Large intestine (tissue), 12 donors: ENCODE measurements around the gene AQP11. TPM values are rescaled to one million over a fixed set of nuclear protein-coding genes. Genes with fewer than 3 reads are reported as not detected.
A peak's percentile ranks its signal among the peaks of the same experiment; 100 is the strongest.
"Not testable (repeated sequence)": the region's sequence is repeated elsewhere in the genome, so short reads cannot be mapped to it uniquely, and the experiment has no call there.

Source experiments
- DNase-seq, 2 donors: peaks; one replicate each; pipeline versions ENCODE4 v3.0.0 to v3.0.0-alpha.2; 2013
- H3K27ac ChIP-seq: one replicate; pipeline ENCODE4 v1.5.1; 2013; ENCODE audit warnings: low read length
- H3K27me3 ChIP-seq: 2 replicates; pipeline ENCODE4 v1.6.1; 2013; ENCODE audit warnings: low read length; ENCODE audit not compliant: control insufficient read depth, insufficient read depth
- H3K36me3 ChIP-seq: 2 replicates; pipeline ENCODE4 v1.6.1; 2013; ENCODE audit warnings: low read length; ENCODE audit not compliant: control insufficient read depth, insufficient read depth
- H3K4me1 ChIP-seq: one replicate; pipeline ENCODE4 v1.6.1; 2013; ENCODE audit warnings: low read length; ENCODE audit not compliant: control insufficient read depth, insufficient read depth
- H3K4me3 ChIP-seq: one replicate; pipeline ENCODE4 v1.5.1; 2013; ENCODE audit warnings: low read length
- H3K9me3 ChIP-seq: one replicate; pipeline ENCODE4 v1.6.1; 2013; ENCODE audit warnings: mild to moderate bottlenecking, low read depth, low read length, moderate library complexity; ENCODE audit not compliant: control insufficient read depth
- WGBS: methylation state at CpG from one replicate; pipeline ENCODE4 v1.1.5; 2013; ENCODE audit warnings: low lambda C conversion rate; ENCODE audit not compliant: insufficient coverage; 5-methylcytosine and 5-hydroxymethylcytosine counted together
- long read RNA-seq, 11 donors: transcript quantifications; one replicate each; lab custom pipeline, GENCODE V29; 2026
- polyA plus RNA-seq: library from polyadenylated mRNA; unstranded; fragments of 120-200 nt; gene quantifications from one replicate; pipeline ENCODE4 v1.2.1, GENCODE V29; 2013

The AQP11 gene, protein sequence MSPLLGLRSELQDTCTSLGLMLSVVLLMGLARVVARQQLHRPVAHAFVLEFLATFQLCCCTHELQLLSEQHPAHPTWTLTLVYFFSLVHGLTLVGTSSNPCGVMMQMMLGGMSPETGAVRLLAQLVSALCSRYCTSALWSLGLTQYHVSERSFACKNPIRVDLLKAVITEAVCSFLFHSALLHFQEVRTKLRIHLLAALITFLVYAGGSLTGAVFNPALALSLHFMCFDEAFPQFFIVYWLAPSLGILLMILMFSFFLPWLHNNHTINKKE
- polyA plus RNA-seq = 18.1 TPM
- long read RNA-seq, donor 1, transcript AQP11-201 (3 exons, 2,152 nt) = major isoform, 12 of 164 reads
- long read RNA-seq, donor 1, partial matches to known transcripts = 66 of 164 reads
- long read RNA-seq, donor 1, other reads (novel, unspliced or antisense) = 86 of 164 reads
- long read RNA-seq, donor 2, transcript AQP11-201 (3 exons, 2,152 nt) = major isoform, 52 of 52 reads
- long read RNA-seq, donor 2, partial matches to known transcripts = 0 of 52 reads
- long read RNA-seq, donor 2, other reads (novel, unspliced or antisense) = 0 of 52 reads
- long read RNA-seq, donor 3 = 0 reads
- long read RNA-seq, donor 4, partial matches to known transcripts = 0 of 2 reads
- long read RNA-seq, donor 4, other reads (novel, unspliced or antisense) = 0 of 2 reads
- long read RNA-seq, donor 5, transcript AQP11-201 (3 exons, 2,152 nt) = major isoform, 9 of 124 reads
- long read RNA-seq, donor 5, partial matches to known transcripts = 50 of 124 reads
- long read RNA-seq, donor 5, other reads (novel, unspliced or antisense) = 65 of 124 reads
- long read RNA-seq, donor 6, transcript AQP11-201 (3 exons, 2,152 nt) = major isoform, 41 of 374 reads
- long read RNA-seq, donor 6, partial matches to known transcripts = 267 of 374 reads
- long read RNA-seq, donor 6, other reads (novel, unspliced or antisense) = 66 of 374 reads
- long read RNA-seq, donor 7, transcript AQP11-201 (3 exons, 2,152 nt) = major isoform, 6 of 111 reads
- long read RNA-seq, donor 7, partial matches to known transcripts = 56 of 111 reads
- long read RNA-seq, donor 7, other reads (novel, unspliced or antisense) = 49 of 111 reads
- long read RNA-seq, donor 8, transcript AQP11-201 (3 exons, 2,152 nt) = major isoform, 48 of 55 reads
- long read RNA-seq, donor 8, partial matches to known transcripts = 6 of 55 reads
- long read RNA-seq, donor 8, other reads (novel, unspliced or antisense) = 0 of 55 reads
- long read RNA-seq, donor 9, transcript AQP11-201 (3 exons, 2,152 nt) = major isoform, 22 of 22 reads
- long read RNA-seq, donor 9, partial matches to known transcripts = 0 of 22 reads
- long read RNA-seq, donor 9, other reads (novel, unspliced or antisense) = 0 of 22 reads
- long read RNA-seq, donor 10, transcript AQP11-201 (3 exons, 2,152 nt) = major isoform, 35 of 222 reads
- long read RNA-seq, donor 10, partial matches to known transcripts = 33 of 222 reads
- long read RNA-seq, donor 10, other reads (novel, unspliced or antisense) = 154 of 222 reads
- long read RNA-seq, donor 11, transcript AQP11-201 (3 exons, 2,152 nt) = major isoform, 11 of 11 reads
- long read RNA-seq, donor 11, partial matches to known transcripts = 0 of 11 reads
- long read RNA-seq, donor 11, other reads (novel, unspliced or antisense) = 0 of 11 reads

DNA sequence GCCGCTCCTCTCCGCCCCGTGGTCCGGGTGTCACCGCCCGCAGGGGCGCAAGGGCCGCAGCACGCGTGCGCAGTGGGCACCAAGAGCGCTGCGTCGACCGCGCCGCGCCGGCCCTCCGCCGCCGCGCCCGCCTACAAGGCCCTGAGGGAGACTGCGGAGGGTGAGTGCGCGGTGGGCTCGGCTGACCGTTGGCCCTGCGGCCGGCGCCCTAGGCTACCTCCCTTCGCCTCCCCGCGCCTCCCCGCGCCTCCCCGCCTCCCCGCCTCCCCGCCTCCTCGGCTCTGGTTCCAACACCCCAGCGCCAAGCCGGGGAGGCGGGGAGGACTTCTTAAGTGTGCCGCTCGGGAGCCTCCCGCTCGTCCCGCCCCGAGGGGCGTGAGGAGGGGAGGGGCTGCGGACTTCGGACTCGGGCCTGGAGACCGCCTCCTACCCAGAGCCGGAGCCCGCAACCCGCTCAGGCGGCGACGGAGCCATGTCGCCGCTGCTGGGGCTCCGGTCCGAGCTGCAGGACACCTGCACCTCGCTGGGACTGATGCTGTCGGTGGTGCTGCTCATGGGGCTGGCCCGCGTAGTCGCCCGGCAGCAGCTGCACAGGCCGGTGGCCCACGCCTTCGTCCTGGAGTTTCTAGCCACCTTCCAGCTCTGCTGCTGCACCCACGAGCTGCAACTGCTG, at the start of gene AQP11:
Gene AQP11 (plus strand): TSS at position 433 of the 673 bp plus-strand sequence. CDS start 40 bp downstream, at position 473.
- H3K4me1 ChIP-seq = peaks cover 6% of the 10 kb centered on the region
- DNase-seq = peak; percentile 96 to 97
- H3K36me3 ChIP-seq = no peaks in the 10 kb centered on the region
- H3K27me3 ChIP-seq = no peaks in the 10 kb centered on the region
- peak within 1 kb of the TSS; percentile 94 for H3K27ac ChIP-seq
- WGBS = no CpG with 5 or more reads among the region's 75 CpGs
- H3K9me3 ChIP-seq = no peaks in the 10 kb centered on the region
- H3K4me3 ChIP-seq = peak within 1 kb of the TSS; percentile 80

DNA sequence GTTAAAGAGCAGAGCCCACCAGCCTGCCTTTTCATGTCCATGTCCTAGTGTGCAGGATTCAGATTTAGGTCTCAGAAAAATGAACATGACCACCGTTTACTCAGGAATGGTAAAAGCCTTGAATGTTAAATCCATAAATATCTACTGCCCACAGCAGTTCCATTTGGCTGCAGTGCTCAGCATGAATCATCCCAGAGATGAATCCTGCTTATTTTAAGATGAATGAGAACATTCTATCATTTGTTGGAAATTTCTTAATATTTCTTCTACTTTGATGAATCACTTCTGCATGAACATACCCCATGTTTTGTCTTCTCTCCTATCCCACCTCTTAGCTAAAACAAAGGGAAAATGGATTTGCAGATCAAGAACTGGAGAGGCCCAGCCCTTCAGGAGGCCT, 47.5 kb upstream of the AQP11 start:
- H3K36me3 ChIP-seq = no peaks in the 10 kb centered on the region
- H3K27me3 ChIP-seq = no peaks in the 10 kb centered on the region
- no peak for DNase-seq
- H3K4me3 ChIP-seq = no peak overlapping the region
- no peaks in the 10 kb centered on the region for H3K9me3 ChIP-seq
- H3K27ac ChIP-seq = no peak overlapping the region
- WGBS = 100% methylated on average over 1 of the region's 1 CpG
- peaks cover 3% of the 10 kb centered on the region for H3K4me1 ChIP-seq

DNA sequence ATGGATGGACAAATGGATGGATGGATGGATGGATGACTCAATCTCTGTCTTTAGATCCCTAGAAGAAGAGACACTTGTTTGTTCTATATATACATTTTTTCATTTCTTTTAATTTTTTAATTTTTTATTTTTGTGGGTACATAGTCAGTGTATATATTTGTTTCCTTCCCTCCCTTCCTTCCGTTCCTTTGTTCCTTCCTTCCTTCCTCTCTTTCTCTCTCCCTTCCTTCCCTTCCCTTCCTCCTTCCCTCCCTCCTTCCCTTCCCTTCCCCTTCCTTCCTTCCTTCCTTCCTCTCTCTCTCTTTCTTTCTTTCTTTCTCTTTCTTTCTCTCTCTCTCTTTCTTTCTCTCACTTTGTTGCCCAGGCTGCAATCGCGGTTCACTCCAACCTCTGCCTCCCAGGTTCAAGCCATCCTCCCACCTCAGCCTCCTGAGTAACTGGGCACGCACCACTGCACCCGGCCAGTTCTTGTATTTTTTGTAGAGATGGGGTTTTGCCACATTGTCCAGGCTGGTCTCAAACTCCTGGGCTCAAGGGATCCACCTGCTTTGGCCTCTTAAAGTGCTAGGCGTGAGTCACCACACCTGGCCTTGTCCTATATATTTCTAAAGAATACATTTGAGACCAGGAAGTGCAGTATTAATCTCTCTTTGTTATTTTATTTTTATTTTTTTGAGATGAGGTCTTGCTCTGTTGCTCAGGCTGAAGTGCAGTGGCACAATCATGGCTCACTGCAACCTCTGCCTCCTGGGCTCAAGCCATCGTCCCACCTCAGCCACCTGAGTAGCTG, 42.5 kb upstream of the AQP11 start:
- Histone ChIP-seq H3K4me3 (no peak overlapping the region), H3K27ac (peak overlapping the region; percentile 60), H3K4me1 (peaks cover 12% of the 10 kb centered on the region), H3K36me3 (no peaks in the 10 kb centered on the region), H3K9me3 (no peaks in the 10 kb centered on the region), H3K27me3 (no peaks in the 10 kb centered on the region)
- DNase-seq = no peak
- 100% methylated on average over 1 of the region's 7 CpGs for whole genome bisulfite sequencing

DNA sequence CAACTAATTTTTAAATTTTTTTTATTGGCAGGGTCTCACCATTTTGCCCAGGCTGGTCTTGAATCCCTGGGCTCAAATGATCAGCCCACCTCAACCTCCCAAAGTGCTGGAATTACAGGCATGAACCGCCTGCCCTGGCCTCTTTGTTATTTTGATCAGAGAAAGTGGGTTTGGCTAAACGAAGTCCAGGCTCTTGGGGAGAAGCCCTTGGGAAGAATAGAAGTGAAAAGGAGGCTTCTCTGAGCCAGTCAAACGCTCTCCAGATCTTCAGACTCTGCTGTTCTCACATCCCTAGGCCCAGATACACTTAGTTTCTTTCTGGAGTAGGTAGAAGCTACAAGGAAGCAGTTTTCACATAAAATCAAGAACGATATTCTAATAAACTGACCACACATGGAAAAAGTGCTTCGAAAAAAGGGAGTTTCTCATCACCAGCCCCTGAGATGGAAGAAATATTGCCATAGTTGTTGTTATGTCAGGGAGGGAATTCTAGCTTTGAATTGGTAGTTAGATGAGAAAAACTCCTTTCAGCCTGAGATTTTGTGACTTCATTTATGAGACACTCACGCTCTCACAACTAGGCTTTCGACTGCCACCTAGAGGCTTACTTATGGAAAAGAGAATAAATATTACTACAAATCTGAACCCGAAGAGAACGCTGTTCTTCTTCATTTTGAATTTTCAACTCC, 41.7 kb upstream of the AQP11 start:
- 20% methylated on average over 1 of the region's 9 CpGs for WGBS
- peak; percentile 64 to 82 for DNase-seq
- Histone ChIP-seq H3K27ac (peak overlapping the region; percentile 60), H3K9me3 (no peaks in the 10 kb centered on the region), H3K4me1 (peaks cover 12% of the 10 kb centered on the region), H3K36me3 (no peaks in the 10 kb centered on the region), H3K4me3 (no peak overlapping the region), H3K27me3 (no peaks in the 10 kb centered on the region)

DNA sequence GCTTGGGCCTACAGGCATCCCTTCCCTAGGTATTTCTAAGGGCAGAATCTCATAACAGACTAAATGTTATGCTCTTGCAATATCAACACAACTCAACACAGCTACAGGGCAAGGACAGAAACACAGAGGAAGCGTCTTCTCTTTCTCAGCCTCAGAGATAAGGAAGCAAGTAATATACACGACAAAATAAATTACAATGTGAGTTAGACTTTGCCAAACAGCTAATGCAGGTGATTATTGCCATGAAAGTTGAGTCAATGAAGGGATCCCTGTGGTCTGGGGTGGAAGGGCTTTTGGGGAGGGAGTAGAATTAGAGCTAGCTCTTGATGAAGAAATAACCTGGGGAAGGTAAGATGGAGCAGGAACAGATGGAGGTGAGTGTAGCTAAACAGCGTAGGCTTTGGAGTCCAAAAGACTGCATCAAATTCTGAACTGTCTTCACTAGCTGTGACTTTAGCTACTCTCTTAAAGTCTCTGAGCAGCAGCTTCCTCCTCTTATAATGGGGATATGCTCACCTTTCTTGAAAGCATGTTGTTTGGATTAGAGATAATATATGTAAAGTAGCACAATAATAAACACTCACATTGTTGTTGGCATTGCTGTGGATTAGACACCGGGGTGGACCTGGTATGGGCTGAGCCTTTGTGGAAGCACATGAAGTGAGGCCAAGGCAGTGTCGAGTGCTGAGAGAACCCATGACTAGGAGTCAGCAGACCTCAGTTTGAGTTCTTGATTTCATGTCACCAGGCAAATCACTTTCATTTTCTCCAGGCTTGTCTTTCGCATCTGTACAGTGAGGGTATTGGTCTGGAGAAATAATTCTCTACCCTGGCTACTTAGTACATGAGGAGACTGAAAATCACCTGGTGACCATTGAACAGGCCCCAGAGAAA, 41.0 kb upstream of the AQP11 start:
- 10% methylated on average over 2 of the region's 6 CpGs for WGBS
- peak; percentile 73 to 79 for DNase-seq
- peaks cover 12% of the 10 kb centered on the region for H3K4me1 ChIP-seq
- H3K27ac ChIP-seq = peak overlapping the region; percentile 30
- no peaks in the 10 kb centered on the region for H3K9me3 ChIP-seq
- H3K27me3 ChIP-seq = no peaks in the 10 kb centered on the region
- H3K4me3 ChIP-seq = no peak overlapping the region
- H3K36me3 ChIP-seq = no peaks in the 10 kb centered on the region

DNA sequence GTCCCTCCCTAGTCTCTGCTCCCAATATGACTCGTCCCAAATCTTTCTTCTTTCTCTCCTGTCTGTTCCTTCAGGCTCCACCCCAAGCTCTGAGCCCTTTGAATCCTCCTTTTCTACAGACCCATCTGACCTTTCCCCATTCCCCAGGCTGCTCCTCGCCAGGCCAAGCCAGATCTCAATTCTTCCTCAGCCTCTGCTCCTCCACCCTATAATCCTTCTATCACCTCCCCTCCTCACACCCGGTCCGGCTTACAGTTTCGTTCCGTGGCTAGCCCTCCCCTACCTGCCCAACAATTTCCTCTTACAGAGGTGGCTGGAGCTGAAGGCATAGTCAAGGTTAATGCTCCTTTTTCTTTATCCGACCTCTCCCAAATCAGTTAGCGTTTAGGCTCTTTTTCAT, 38.3 kb upstream of the AQP11 start:
- H3K4me3 ChIP-seq, H3K36me3 ChIP-seq, H3K4me1 ChIP-seq, H3K9me3 ChIP-seq, DNase-seq, H3K27me3 ChIP-seq, H3K27ac ChIP-seq: not testable (repeated sequence)
- WGBS = 83% methylated on average over 3 of the region's 8 CpGs

DNA sequence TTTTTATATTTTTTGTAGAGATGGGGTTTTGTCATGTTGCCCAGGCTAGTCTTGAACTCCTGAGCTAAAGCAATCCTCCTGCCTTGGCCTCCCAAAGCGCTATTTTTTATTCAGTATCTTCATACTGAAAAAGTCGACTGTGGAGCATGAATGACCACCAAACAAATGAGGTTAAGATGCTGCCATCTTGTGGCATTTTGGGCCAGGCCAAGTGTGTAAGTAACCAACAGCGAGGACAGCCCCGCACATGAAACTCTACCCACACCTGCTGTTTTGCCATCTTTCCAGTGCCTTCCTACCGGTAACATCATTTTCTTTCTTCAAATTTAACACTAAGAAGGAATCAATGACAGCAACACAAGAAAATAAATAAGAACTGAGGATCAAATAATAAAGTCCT, 32.2 kb upstream of the AQP11 start:
- Histone ChIP-seq H3K4me3 (no peak overlapping the region), H3K4me1 (peaks cover 26% of the 10 kb centered on the region), H3K27ac (peak overlapping the region; percentile 77), H3K9me3 (peaks cover 3% of the 10 kb centered on the region), H3K27me3 (no peaks in the 10 kb centered on the region), H3K36me3 (no peaks in the 10 kb centered on the region)
- WGBS = no CpG with 5 or more reads among the region's 5 CpGs
- peak in 1 of 2 donors; percentile 16 for DNase-seq

DNA sequence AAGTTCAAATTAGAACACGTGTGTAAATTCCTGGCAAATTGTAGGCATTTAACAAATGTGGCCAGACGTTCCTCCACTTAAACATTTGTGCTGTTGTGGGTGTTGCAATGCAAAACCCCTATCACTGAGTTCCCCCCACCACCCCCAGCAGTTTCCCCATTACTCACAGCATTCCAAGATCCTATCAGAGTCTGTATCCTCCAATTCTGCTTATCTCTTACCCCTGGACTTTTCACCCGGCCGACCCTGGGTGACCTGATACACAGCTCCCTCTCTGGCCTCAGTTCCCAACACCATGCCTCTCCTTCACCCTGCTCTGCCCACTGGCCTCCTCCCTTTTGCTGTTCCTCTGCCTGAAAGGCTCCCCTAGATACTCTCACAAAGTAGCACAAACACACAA, 31.4 kb upstream of the AQP11 start:
- Histone ChIP-seq H3K27me3 (no peaks in the 10 kb centered on the region), H3K4me3 (no peak overlapping the region), H3K9me3 (peaks cover 5% of the 10 kb centered on the region), H3K4me1 (peaks cover 26% of the 10 kb centered on the region), H3K36me3 (no peaks in the 10 kb centered on the region), H3K27ac (peak overlapping the region; percentile 77)
- peak; percentile 53 to 72 for DNase-seq
- WGBS = no CpG with 5 or more reads among the region's 4 CpGs
